Cardiac septum (tissue), 1 donor: ENCODE measurements around the gene ADGRG2. TPM values are rescaled to one million over a fixed set of nuclear protein-coding genes. Genes with fewer than 3 reads are reported as not detected.

Source experiments
- DNase-seq: peaks from one replicate; pipeline ENCODE4 v3.0.0-alpha.2; 2020; ENCODE audit warnings: low spot score
- intact Hi-C: fragments of 100-400 bp; cut with DNase I; formaldehyde crosslinking; loops from one replicate; pipeline ENCODE4 v1.14.0; 2022
- total RNA-seq: library from RNA; stranded (reverse); fragmentation: NEBNext Ultra II Directional; extraction: Animal tissue kit (Norgen Biotek cat#: 25700); gene quantifications from one replicate; pipeline ENCODE4 v1.2.1, GENCODE V29; 2021
- donor health status: DM: no; HTN: no; CAD: no.

Gene ADGRG2
- total RNA-seq, 1 donor from 2014 or later = 0.35 TPM

DNA sequence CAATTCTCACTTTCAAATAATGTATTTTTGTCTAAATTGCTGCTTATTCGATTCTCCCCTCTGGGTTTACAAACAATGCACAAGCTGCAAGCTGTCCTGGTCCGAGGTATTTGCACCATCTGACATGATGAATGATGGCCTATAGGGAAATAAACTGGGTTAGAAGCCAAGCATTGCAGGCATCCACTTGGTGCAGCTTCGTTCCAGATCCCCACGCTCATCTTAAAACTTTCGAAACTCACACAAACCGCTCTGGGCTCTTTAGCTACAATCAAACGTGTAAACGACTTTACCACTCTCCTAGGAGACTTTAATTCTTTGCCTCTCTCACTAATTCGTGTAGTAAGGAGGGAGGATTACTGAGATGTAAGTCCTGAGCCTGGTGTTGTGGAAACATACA is 157.4 kb downstream of the ADGRG2 start:
- intact Hi-C loops = no loop called here
- no peak for DNase-seq

DNA sequence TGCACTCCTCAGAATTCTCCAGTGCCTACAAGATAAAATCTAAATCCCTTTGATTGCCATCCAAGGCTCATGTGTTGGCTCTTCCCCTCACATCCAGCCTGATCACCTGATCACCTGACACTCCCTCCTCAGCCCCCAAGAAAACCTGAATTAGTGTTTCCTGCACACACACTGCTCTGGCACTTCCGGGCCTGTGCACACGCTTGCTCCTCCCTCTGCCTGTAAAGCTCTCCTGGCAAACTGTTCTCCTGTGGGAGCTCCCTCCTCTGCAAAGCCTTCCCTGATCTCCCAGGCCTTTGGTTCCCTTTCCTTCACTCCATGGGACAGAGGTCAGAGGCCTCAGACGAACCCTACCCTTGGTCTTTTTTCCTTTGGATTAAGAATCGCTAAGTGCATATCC is 158.2 kb downstream of the ADGRG2 start:
- intact Hi-C loops = no loop called here

DNA sequence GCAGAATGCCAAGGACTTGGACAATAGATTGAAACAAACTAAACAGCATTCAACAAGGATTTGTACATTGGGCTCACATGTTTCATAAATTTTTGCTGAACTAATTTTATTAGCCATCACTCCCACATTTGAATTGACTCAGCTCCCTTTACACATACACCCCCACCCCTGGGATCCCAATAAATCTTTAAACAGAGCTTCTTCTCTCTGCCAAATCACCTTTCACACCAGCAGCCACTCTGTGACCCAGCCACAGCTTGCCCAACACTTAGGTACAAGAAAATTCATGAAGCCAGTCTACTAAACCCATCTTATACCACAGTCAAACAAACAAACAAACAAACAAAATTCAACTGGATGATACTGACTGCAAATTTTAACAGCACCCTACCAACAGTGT is 159.9 kb downstream of the ADGRG2 start:
- intact Hi-C loops = no loop called here
- no peak for DNase-seq

More for the DNA sequence above, 158.2 kb downstream of the ADGRG2 start:
- DNase-seq = no peak

DNA sequence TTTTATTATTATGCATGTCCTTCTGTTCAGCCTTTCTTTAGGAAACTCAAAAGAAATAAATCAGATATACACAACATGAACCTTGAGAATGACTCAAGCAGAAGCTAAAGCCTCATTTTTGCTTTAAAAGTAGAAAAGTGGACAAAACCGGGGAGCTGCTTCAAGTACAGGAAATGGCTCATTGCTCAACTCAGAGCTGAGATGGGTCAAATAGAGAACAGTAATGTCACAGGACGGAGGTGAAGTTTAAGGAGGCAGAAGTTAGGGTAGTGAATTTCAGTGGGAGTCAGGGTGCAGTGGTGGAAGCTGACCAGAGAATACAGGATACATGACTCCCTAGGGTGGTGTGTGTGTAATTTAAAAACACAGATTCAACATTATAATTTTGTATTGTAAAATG is 160.6 kb downstream of the ADGRG2 start:
- intact Hi-C loops = no loop called here
- no peak for DNase-seq

DNA sequence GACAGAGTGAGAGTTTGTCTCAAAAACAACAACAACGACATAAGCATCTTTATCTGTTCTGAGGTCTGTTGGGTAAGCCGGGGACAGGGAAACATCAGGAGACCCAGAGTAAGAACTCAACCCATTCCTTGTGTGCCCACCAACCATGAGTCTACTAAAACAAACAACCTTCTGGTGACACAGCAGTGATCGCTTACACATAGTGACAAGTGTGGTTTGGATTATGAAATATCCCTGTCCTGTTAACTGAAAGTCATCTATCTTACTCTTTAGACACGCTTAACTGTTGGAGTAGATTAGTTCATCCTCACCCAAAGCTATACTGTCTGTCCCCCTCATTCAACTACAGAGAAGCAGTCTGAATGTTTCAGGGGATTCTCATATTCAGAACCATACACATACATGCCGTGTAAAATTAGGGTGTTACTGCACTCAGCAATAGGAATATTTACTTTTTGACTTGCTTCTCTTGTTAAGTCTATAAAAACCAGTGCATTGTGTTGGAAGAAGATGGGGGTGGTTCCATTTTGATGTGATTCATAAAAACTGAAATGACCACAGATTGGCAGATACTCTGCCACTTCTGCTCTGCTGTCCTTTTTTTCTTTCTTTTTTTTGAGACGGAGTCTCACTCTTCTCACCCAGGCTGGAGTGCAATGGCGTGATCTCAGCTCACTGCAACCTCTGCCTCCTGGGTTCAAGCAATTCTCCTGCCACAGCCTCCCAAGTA is 165.8 kb downstream of the ADGRG2 start:
- intact Hi-C loops = no loop called here
- DNase-seq = no peak

DNA sequence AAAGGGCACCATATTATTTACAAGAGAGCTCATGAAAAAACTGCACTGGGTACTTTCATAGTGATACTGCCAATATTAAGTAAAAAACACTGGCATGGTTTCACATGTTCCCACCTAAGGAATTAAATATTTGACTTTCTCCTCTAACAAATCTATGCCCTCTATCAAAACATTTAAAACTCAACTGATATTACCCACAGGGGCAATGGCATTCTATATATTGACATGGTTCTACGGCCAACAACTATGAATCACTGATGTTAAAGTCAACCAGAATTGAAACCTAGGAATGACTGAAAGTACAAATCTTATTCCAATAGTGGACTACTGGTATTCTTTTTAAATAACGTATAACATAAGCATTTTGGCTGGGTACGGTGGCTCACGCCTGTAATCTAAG is 166.6 kb downstream of the ADGRG2 start:
- DNase-seq = no peak
- intact Hi-C loops = no loop called here

DNA sequence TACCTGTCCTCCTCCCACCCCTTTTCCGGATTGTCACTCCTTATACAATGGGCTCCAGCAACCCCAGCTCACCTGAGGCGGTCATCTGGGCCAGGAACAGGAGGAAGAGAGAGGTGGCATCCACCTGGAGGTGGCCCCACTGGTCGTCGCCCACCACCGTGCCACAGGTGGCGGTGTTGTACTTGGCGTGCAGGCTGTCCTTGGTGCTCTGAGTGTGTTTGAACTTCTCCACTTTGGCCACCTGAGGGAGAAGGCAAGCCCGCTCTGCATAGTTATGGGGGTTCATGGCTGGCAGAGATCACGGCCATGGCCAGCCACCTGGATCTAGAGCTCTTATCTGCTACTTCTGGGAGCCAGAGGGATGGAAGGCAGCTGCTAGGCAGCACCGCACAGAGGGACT is 171.2 kb downstream of the ADGRG2 start:
- no peak for DNase-seq
- intact Hi-C loops = no loop called here

DNA sequence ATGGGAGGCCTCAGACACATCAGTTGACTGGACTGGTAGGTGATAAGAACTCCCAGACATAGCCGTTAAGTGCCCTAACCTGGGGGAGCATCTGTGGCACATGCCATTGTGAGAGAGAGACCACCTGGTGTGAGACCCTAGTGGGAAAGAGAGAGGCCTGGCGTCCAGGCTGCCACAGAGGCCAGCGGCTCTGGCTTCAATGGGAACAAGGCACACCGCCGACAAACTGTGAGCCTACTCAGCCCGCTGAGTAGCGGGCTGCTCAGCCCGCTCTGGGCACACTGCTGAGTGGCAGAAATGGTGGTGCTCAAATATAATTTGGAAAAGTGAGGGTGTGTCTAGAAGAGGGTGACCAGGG is 172.3 kb downstream of the ADGRG2 start:
- intact Hi-C loops = no loop called here
- no peak for DNase-seq

DNA sequence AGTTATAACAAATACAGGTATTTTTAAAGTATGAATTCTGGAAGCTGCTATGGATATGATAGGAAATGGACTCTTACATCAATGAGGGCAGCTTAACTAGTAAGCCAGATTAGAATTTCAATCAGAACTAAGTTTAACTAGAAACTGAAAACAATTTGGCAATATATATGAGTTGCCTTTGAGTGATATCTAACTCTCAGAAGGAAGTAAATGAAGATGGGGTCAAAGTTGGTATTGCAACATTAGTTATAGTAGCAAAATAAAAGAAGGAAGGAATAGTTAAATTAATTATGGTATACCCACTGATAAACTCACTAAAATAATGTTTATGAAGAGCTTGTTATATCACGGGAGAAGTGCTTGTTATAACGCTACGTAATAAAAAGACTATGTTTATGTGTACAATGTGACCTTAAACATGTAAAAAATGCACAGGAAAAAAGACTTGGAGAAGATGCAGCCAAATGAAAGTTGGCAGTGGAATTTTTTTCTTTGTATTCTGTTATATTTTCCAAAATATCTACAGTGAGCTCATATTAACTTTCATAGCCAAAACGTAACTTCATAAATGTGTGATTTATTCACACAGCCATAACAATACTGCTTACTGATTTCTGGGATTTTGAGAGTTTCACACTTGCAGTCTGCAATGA is 172.9 kb downstream of the ADGRG2 start:
- intact Hi-C loops = no loop called here
- DNase-seq = no peak

DNA sequence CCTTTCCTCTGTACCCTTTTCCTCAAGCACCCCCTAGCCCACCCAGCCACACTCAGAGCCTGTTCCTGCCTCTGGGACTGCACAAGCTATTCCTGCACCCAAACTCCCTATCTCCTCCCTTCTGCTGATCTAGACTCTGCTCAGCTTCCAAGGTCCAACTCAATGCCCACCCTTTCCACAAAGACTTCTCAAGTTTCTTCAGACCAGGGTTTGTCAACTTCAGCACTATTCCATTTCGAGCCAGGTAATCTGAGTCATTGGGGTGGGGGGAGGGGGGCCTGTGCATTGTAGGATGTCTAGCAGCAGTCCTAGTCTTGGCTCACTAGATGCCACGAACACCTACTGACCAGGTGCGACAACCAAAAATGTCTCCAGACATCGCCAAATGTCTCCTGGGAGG is 175.7 kb downstream of the ADGRG2 start:
- DNase-seq = no peak
- intact Hi-C loops = no loop called here

DNA sequence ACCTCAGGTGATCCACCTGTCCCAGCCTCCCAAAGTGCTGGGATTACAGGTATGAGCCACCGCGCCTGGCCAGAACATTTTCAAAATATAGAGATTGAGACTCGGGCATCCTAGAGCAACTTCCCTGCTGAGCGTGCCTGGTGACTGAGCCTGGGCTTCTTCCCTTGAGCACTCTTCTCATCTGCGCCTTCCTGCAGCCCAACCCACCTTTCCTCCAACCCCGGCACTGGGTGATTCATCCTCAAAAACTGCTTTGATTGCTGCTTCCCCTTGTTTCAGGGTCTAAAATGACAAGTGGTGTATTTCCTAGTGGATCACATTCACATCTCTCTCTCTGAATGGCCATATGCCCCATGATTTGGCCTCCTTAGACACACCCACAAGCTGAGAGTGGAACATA is 176.1 kb downstream of the ADGRG2 start:
- intact Hi-C loops = no loop called here
- no peak for DNase-seq

DNA sequence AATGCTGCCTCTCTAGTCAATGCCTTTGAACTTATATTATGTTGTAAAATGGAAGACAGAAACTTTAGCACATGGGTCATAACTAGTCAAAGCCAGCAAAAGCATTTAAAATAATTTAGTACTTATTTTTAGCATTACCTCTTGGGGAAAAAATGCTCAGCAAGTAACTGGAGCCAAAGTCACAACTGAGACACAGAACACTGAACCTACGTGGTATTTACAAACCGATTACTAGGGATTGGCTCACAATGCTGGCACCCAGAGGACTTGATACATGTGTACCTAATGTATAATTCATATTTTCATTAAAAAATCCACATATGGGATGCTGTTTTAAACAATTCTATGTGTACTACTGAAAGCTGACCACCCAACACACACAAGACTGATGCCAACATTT is 176.8 kb downstream of the ADGRG2 start:
- intact Hi-C loops = no loop called here
- DNase-seq = no peak

DNA sequence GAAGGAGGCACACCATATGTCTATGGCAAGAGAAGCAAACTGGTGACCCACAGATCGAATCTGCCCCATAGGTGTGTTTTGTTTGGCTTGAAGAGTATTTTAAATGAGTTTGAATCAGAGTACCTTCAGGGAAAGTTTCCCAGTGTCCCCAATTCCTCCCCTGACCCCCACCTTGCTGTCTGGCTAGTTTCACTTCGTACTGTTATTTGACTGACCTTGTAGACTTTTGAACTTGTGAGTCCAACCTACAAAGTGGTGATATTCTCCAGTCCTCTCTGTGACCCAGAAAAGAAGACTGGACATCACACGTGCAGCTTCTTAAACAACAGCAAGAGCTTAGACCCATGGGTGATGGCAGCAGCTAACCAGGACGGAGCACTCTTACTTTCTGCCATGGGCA is 177.8 kb downstream of the ADGRG2 start:
- no peak for DNase-seq
- intact Hi-C loops = no loop called here

DNA sequence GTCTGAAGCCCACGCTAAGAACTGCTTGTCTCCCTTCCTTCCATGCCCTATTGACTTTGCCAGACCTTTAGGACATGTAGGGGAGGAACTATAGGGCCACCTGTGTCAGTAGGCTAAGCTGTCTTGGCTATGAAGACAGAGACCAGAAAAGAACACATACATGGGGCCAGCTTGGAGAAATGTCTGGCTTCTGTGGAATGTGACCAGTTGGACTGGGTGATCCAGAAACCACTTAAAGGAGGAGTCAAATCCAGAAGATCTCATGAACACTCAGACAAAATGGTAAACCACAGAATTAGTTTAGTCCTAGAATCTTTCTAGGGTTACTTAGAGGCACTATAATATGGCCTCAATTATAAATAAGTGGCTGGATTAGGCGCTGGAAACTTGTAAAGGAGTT is 180.4 kb downstream of the ADGRG2 start:
- no peak for DNase-seq
- intact Hi-C loops = no loop called here

Other genes with a start within 250 kb of the ADGRG2 start
- 22.3 TPM for gene PHKA2, start 138.4 kb downstream of the ADGRG2 start, total RNA-seq
- 898 TPM for gene PDHA1, start 221.5 kb upstream of the ADGRG2 start, total RNA-seq